Mucosa of gallbladder (tissue), 1 donor: ENCODE results near the gene ARL6. TPM values are rescaled to one million over a fixed set of nuclear protein-coding genes. Genes with fewer than 3 reads are reported as not detected.

ENCODE experiments used
- DNase-seq: peaks from one replicate; pipeline ENCODE4 v3.0.0-alpha.2; 2020; ENCODE audit warnings: low spot score
- total RNA-seq: library from RNA; stranded (reverse); gene quantifications from one replicate; pipeline ENCODE4 v1.2.1, GENCODE V29; 2021
- donor health status: DM: no; HTN: no; CAD: no.

The ARL6 gene
- 8.9 TPM for total RNA-seq

- DNase-seq = peak; percentile 83
These were observed at the start of gene ARL6 for GRCh38 chr3:97764407-97765238. Gene ARL6, plus strand, starts transcription at chr3:97764758. Its CDS starts 3,350 bp downstream, at chr3:97768108.

- peak; percentile 66 for DNase-seq
These were observed 45.3 kb upstream of the ARL6 start for GRCh38 chr3:97719156-97719821.

GRCh38 chr3:97720417-97720816, 44.1 kb upstream of the ARL6 start:
- DNase-seq = no peak

- DNase-seq = no peak
These were observed 43.1 kb upstream of the ARL6 start for GRCh38 chr3:97721446-97721845.

- DNase-seq = no peak
These were observed 27.6 kb upstream of the ARL6 start for GRCh38 chr3:97736928-97737327.

- no peak for DNase-seq
These were observed 25.8 kb upstream of the ARL6 start for GRCh38 chr3:97738761-97739160.

GRCh38 chr3:97742036-97742435, 22.5 kb upstream of the ARL6 start:
- no peak for DNase-seq

- DNase-seq = no peak
These were observed 20.3 kb upstream of the ARL6 start for GRCh38 chr3:97744289-97744688.

GRCh38 chr3:97763586-97764406, 762 bp upstream of the ARL6 start:
- no peak for DNase-seq

GRCh38 chr3:97765336-97765735, 778 bp downstream of the ARL6 start:
- no peak for DNase-seq

- no peak for DNase-seq
These were observed 8.4 kb downstream of the ARL6 start for GRCh38 chr3:97772926-97773325.

- no peak for DNase-seq
These were observed 13.6 kb downstream of the ARL6 start for GRCh38 chr3:97778152-97778551.

- no peak for DNase-seq
These were observed 29.0 kb downstream of the ARL6 start for GRCh38 chr3:97793420-97794019.

- no peak for DNase-seq
These were observed 31.4 kb downstream of the ARL6 start for GRCh38 chr3:97795951-97796350.

GRCh38 chr3:97804471-97804870, 39.9 kb downstream of the ARL6 start:
- DNase-seq = no peak

GRCh38 chr3:97810779-97811390, 46.3 kb downstream of the ARL6 start:
- DNase-seq = no peak

- no peak for DNase-seq
These were observed 50.8 kb downstream of the ARL6 start for GRCh38 chr3:97815149-97815917.

- no peak for DNase-seq
These were observed 52.3 kb downstream of the ARL6 start for GRCh38 chr3:97816811-97817210.

GRCh38 chr3:97817965-97818364, 53.4 kb downstream of the ARL6 start:
- no peak for DNase-seq

GRCh38 chr3:97820780-97821179, 56.2 kb downstream of the ARL6 start:
- DNase-seq = no peak

- DNase-seq = peak; percentile 26
These were observed 56.8 kb downstream of the ARL6 start for GRCh38 chr3:97821287-97821773.
